PFSK-1 (cell line): ENCODE measurements around the gene TAS2R8.

ENCODE experiments used
- FOXP2 ChIP-seq: optimal IDR thresholded peaks from 2 replicates; pipeline ENCODE3; 2011; ENCODE audit warnings: borderline replicate concordance, control low read depth, inconsistent platforms; ENCODE audit not compliant: insufficient read depth; ENCODE audit errors: extremely low read length, extremely low read depth
- POLR2AphosphoS5 ChIP-seq: IDR thresholded peaks from 2 replicates; pipeline ENCODE4 v1.6.1; 2012; ENCODE audit warnings: low read depth, mild to moderate bottlenecking, control low read depth, low read length, moderate library complexity
- REST ChIP-seq, 2 experiments: IDR thresholded peaks; 2 replicates each; pipeline versions ENCODE4 v1.6.1 to v1.8.0; 2011 to 2012; ENCODE audit warnings: low read depth in 2 of 2, low read length in 2 of 2, control low read depth in 1 of 2, inconsistent platforms in 1 of 2, mild to moderate bottlenecking in 1 of 2, moderate library complexity in 1 of 2; ENCODE audit not compliant: insufficient read depth in 1 of 2
- TAF1 ChIP-seq: IDR thresholded peaks from 2 replicates; pipeline ENCODE4 v1.6.1; 2012; ENCODE audit warnings: low read length, control low read depth, borderline replicate concordance; ENCODE audit not compliant: insufficient read depth

DNA sequence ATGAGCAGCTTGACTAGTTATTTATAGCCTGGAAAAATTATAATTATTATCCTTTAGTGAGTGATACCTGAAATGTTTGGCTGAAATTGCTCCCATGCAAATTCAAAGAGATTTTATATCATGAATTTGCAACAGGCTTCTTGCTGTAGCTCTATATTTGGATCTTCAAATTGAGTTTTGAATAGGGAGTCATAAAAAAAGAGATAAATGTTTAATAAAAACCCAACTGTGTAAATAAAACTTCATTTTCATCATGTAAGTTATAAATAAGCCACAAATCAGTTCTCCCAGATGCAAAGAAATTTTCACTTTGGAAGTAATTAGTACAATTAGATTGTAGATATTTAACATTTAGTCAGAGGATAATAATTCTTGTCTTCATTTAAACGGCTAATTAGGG is at the start of gene TAS2R8:
- TF ChIP-seq POLR2AphosphoS5 (no peak), REST (IDR thresholded peaks at IDR 0.05; ENCODE audit: insufficient read depth in 1 of 2, low read depth in 2 of 2, low read length in 2 of 2) (no peak), FOXP2 (no peak), TAF1 (no peak)
